Fibroblast of the conjunctiva (primary cell): Measurements from ENCODE around the gene NFYA.

Experiments used
- DNase-seq: peaks from one replicate; pipeline ENCODE4 v3.0.0-alpha.2; 2010; ENCODE audit warnings: low read depth

The NFYA gene

GRCh38 chr6:41046084-41046483, 26.7 kb upstream of the NFYA start:
- no peak for DNase-seq

GRCh38 chr6:41047306-41047705, 25.5 kb upstream of the NFYA start:
- DNase-seq = no peak

GRCh38 chr6:41047745-41048732, 24.7 kb upstream of the NFYA start:
- no peak for DNase-seq

GRCh38 chr6:41049521-41049920, 23.3 kb upstream of the NFYA start:
- no peak for DNase-seq

GRCh38 chr6:41049955-41050354, 22.8 kb upstream of the NFYA start:
- no peak for DNase-seq

GRCh38 chr6:41050536-41050935, 22.2 kb upstream of the NFYA start:
- no peak for DNase-seq

- DNase-seq = no peak
These were observed 20.9 kb upstream of the NFYA start for GRCh38 chr6:41051873-41052272.

GRCh38 chr6:41053041-41053440, 19.7 kb upstream of the NFYA start, which contains the start of gene APOBEC2:
Gene APOBEC2 (plus strand): TSS chr6:41053202. CDS start chr6:41053348, 146 bp downstream.
- DNase-seq = no peak

- DNase-seq = no peak
These were observed 18.3 kb upstream of the NFYA start for GRCh38 chr6:41054511-41054910.

GRCh38 chr6:41055149-41055548, 17.6 kb upstream of the NFYA start:
- DNase-seq = no peak

- no peak for DNase-seq
These were observed 15.8 kb upstream of the NFYA start for GRCh38 chr6:41056768-41057490.

- DNase-seq = no peak
These were observed 14.0 kb upstream of the NFYA start for GRCh38 chr6:41058783-41059181.

- no peak for DNase-seq
These were observed 13.2 kb upstream of the NFYA start for GRCh38 chr6:41059556-41059955.

GRCh38 chr6:41061196-41061726, 11.5 kb upstream of the NFYA start:
- DNase-seq = no peak

GRCh38 chr6:41062056-41062455, 10.7 kb upstream of the NFYA start:
- DNase-seq = no peak

GRCh38 chr6:41063884-41064285, 8.9 kb upstream of the NFYA start:
- no peak for DNase-seq

- DNase-seq = no peak
These were observed 7.9 kb upstream of the NFYA start for GRCh38 chr6:41064841-41065240.

GRCh38 chr6:41065550-41066026, 7.2 kb upstream of the NFYA start:
- no peak for DNase-seq

GRCh38 chr6:41066867-41067304, 5.9 kb upstream of the NFYA start:
- peak; percentile 78 for DNase-seq

- no peak for DNase-seq
These were observed 1.3 kb upstream of the NFYA start for GRCh38 chr6:41071501-41071922.

- DNase-seq = peak; percentile 100
These were observed 595 bp upstream of the NFYA start, which contains the start of gene OARD1 for GRCh38 chr6:41071923-41072835. Gene OARD1 (minus strand): TSS chr6:41072356. CDS start chr6:41071634, 722 bp downstream.
